ENCODE measurements around the gene DNAJB5. TPM values are rescaled to one million over a fixed set of nuclear protein-coding genes. Genes with fewer than 3 reads are reported as not detected.
A peak's percentile ranks its signal among the peaks of the same experiment; 100 is the strongest.

DNAJB5 gene
- total and polyA plus RNA-seq, 9 of the 15 experiments (the other 6 are each of a cell fraction or from before 2014, with no cell fraction given), result 0.15 to 7.4 (median 3.7) TPM

DNA sequence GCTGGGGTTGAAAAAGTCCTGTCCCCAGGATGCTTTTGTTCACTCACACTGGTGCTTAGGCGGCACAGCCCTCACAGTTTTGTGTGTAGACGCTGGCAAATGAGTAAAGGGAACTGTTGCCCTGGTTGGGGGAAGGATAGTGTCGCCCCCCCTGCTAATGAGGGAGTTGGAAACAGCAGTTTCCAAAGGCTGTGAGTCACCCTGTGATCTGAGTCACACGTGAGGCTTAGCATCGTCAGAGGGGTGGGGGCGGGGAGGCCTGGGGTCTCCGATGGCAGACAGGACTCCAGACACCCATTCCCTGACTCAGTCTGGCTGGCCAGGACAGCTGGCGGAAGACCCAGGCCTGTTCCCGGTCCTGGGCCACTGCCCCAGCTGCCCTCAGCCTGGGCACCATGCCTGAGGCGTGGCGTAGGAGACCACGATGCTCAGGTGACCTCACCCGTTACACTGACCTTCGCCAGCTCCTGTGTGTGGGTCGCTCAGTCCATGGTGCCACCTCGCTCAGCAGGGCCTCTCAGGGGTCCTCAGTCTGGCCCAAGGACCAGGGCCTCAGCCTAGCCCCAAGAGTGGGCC is 2.9 kb downstream of the DNAJB5 start (continued):
- TF ChIP-seq ZNF592 (IDR thresholded peaks at IDR 0.05) (peak; percentile 51; the same call in 1 of the 2 replicates), XRCC3 (IDR thresholded peaks at IDR 0.05) (no peak), POLR2G (IDR thresholded peaks at IDR 0.05; ENCODE audit: low read depth, low read length) (0 out of 2 replicates have a peak, but pooled peaks have one; percentile 34), RBFOX2 (IDR thresholded peaks at IDR 0.05; ENCODE audit: low read depth, low read length) (peak; percentile 31; the same call in 1 of the 2 replicates), ZBTB49 (CRISPR knock-in tag; IDR thresholded peaks at IDR 0.05; ENCODE audit: borderline replicate concordance) (no peak), MBD2 (IDR thresholded peaks at IDR 0.05; ENCODE audit: borderline replicate concordance, low read depth) (0 out of 2 replicates have a peak, but pooled peaks have one; percentile 34), HNRNPL (IDR thresholded peaks at IDR 0.05; ENCODE audit: low read depth, low read length) (no peak), L3MBTL2 (IDR thresholded peaks at IDR 0.05) (0 out of 2 replicates have a peak, but pooled peaks have one; percentile 17), NR2F6 (CRISPR knock-in tag; IDR thresholded peaks at IDR 0.05) (no peak), C11orf30 (IDR thresholded peaks at IDR 0.05; ENCODE audit: low read depth) (no peak), ZNF77 (CRISPR knock-in tag; IDR thresholded peaks at IDR 0.05) (no peak)
- TF ChIP-seq, protein P1, sequence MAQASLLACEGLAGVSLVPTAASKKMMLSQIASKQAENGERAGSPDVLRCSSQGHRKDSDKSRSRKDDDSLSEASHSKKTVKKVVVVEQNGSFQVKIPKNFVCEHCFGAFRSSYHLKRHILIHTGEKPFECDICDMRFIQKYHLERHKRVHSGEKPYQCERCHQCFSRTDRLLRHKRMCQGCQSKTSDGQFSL (CRISPR knock-in tag; IDR thresholded peaks at IDR 0.05), result no peak
- TF ChIP-seq, protein P1 (tag; IDR thresholded peaks at IDR 0.05), result no peak
- TF ChIP-seq, protein P2, sequence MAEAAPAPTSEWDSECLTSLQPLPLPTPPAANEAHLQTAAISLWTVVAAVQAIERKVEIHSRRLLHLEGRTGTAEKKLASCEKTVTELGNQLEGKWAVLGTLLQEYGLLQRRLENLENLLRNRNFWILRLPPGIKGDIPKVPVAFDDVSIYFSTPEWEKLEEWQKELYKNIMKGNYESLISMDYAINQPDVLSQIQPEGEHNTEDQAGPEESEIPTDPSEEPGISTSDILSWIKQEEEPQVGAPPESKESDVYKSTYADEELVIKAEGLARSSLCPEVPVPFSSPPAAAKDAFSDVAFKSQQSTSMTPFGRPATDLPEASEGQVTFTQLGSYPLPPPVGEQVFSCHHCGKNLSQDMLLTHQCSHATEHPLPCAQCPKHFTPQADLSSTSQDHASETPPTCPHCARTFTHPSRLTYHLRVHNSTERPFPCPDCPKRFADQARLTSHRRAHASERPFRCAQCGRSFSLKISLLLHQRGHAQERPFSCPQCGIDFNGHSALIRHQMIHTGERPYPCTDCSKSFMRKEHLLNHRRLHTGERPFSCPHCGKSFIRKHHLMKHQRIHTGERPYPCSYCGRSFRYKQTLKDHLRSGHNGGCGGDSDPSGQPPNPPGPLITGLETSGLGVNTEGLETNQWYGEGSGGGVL (CRISPR knock-in tag; IDR thresholded peaks at IDR 0.05), result no peak
- TF ChIP-seq, protein P3, sequence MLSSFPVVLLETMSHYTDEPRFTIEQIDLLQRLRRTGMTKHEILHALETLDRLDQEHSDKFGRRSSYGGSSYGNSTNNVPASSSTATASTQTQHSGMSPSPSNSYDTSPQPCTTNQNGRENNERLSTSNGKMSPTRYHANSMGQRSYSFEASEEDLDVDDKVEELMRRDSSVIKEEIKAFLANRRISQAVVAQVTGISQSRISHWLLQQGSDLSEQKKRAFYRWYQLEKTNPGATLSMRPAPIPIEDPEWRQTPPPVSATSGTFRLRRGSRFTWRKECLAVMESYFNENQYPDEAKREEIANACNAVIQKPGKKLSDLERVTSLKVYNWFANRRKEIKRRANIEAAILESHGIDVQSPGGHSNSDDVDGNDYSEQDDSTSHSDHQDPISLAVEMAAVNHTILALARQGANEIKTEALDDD (IDR thresholded peaks at IDR 0.05), result 0 out of 2 replicates have a peak, but pooled peaks have one; percentile 28
- TF ChIP-seq, protein P4, sequence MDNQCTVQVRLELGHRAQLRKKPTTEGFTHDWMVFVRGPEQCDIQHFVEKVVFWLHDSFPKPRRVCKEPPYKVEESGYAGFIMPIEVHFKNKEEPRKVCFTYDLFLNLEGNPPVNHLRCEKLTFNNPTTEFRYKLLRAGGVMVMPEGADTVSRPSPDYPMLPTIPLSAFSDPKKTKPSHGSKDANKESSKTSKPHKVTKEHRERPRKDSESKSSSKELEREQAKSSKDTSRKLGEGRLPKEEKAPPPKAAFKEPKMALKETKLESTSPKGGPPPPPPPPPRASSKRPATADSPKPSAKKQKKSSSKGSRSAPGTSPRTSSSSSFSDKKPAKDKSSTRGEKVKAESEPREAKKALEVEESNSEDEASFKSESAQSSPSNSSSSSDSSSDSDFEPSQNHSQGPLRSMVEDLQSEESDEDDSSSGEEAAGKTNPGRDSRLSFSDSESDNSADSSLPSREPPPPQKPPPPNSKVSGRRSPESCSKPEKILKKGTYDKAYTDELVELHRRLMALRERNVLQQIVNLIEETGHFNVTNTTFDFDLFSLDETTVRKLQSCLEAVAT (IDR thresholded peaks at IDR 0.05), result no peak
